ENCODE data around the gene PLA2G5.

PLA2G5 gene

DNA sequence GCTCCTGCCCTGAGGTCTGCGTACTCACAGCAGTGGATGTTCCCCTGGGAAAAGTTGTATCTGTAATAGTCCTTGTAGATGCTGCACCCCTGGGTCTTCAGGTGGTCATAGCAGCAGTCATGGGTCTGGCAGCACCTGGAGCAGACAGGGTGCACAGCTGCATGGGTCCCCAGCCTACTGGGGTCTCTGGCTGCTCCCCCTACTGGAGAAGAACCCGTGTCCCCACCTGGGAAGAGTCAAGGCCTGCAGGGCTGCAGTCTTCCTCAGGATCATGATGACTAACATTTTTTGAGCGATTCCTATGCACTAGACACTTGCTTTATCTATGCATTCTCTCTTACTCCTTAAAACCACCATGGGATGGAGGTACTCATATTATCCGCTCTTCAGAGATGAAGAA lies 45.5 kb downstream of the PLA2G5 start:
- H3K4me3 ChIP-seq (ENCODE audit: low read length), result no peak overlapping the region
- no peaks in the 10 kb centered on the region; the same call in 1 of the 2 replicates for H3K27me3 ChIP-seq (ENCODE audit: control insufficient read depth, low read length)
- H3K9me2 ChIP-seq (replicated peaks; ENCODE audit: control insufficient read depth, low read length), result no peaks in the 10 kb centered on the region
- no peak overlapping the region for H3K27ac ChIP-seq (ENCODE audit: low read depth, low read length)
- no peak overlapping the region for H3K4me2 ChIP-seq (ENCODE audit: low read length)
- H3F3A ChIP-seq (ENCODE audit: control insufficient read depth, insufficient read depth), result no peaks in the 10 kb centered on the region
- no peaks in the 10 kb centered on the region for H3K36me3 ChIP-seq (ENCODE audit: control insufficient read depth, low read length)
- TF ChIP-seq EZH2phosphoT487 (IDR thresholded peaks at IDR 0.05; ENCODE audit: borderline replicate concordance, low read length), result no peak
- TF ChIP-seq, protein P1, sequence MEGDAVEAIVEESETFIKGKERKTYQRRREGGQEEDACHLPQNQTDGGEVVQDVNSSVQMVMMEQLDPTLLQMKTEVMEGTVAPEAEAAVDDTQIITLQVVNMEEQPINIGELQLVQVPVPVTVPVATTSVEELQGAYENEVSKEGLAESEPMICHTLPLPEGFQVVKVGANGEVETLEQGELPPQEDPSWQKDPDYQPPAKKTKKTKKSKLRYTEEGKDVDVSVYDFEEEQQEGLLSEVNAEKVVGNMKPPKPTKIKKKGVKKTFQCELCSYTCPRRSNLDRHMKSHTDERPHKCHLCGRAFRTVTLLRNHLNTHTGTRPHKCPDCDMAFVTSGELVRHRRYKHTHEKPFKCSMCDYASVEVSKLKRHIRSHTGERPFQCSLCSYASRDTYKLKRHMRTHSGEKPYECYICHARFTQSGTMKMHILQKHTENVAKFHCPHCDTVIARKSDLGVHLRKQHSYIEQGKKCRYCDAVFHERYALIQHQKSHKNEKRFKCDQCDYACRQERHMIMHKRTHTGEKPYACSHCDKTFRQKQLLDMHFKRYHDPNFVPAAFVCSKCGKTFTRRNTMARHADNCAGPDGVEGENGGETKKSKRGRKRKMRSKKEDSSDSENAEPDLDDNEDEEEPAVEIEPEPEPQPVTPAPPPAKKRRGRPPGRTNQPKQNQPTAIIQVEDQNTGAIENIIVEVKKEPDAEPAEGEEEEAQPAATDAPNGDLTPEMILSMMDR (IDR thresholded peaks at IDR 0.05; ENCODE audit: low read depth, low read length, poor library complexity, severe bottlenecking), result peak; percentile 44
- H3K4me1 ChIP-seq (ENCODE audit: control insufficient read depth, low read length), result peaks cover 8% of the 10 kb centered on the region
- no peaks in the 10 kb centered on the region for H4K20me1 ChIP-seq (ENCODE audit: control insufficient read depth, insufficient read depth, low read depth, low read length)
- H3K9me3 ChIP-seq (ENCODE audit: control insufficient read depth, insufficient read depth, low read length), result no peaks in the 10 kb centered on the region
- H3K79me2 ChIP-seq (ENCODE audit: control insufficient read depth, low read length), result no peaks in the 10 kb centered on the region

DNA sequence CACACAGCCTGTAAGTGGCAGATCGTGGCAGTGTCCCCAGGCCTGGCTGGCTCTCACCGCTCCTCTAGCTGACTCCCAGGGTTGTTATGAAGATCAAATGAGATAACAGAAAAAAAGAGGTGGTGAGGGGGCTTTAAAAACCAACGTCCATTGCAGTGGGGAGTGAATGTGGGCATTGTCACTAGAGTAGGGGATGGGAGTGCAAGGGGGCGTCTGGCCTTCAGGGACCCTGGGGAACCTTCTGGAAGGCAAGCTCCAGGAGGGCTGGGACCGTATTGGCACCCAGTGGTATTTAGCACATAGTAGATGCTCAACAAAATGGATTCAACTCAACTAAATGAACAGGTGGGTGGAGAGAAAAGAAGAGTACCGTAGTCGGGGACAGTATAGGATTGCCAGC lies 45.9 kb downstream of the PLA2G5 start:
- Histone ChIP-seq H3K27ac (ENCODE audit: low read depth, low read length) (no peak overlapping the region), H3K79me2 (ENCODE audit: control insufficient read depth, low read length) (no peaks in the 10 kb centered on the region), H3K9me2 (replicated peaks; ENCODE audit: control insufficient read depth, low read length) (no peaks in the 10 kb centered on the region), H3K4me3 (ENCODE audit: low read length) (no peak overlapping the region), H3K27me3 (ENCODE audit: control insufficient read depth, low read length) (peaks cover under 1% of the 10 kb centered on the region; the same call in 1 of the 2 replicates), H3K4me2 (ENCODE audit: low read length) (no peak overlapping the region), H3F3A (ENCODE audit: control insufficient read depth, insufficient read depth) (no peaks in the 10 kb centered on the region), H4K20me1 (ENCODE audit: control insufficient read depth, insufficient read depth, low read depth, low read length) (no peaks in the 10 kb centered on the region), H3K9me3 (ENCODE audit: control insufficient read depth, insufficient read depth, low read length) (no peaks in the 10 kb centered on the region), H3K36me3 (ENCODE audit: control insufficient read depth, low read length) (no peaks in the 10 kb centered on the region), H3K4me1 (ENCODE audit: control insufficient read depth, low read length) (peaks cover 8% of the 10 kb centered on the region)
- TF ChIP-seq EZH2phosphoT487 (IDR thresholded peaks at IDR 0.05; ENCODE audit: borderline replicate concordance, low read length), result no peak
- TF ChIP-seq, protein P1 (IDR thresholded peaks at IDR 0.05; ENCODE audit: low read depth, low read length, poor library complexity, severe bottlenecking), result no peak

DNA sequence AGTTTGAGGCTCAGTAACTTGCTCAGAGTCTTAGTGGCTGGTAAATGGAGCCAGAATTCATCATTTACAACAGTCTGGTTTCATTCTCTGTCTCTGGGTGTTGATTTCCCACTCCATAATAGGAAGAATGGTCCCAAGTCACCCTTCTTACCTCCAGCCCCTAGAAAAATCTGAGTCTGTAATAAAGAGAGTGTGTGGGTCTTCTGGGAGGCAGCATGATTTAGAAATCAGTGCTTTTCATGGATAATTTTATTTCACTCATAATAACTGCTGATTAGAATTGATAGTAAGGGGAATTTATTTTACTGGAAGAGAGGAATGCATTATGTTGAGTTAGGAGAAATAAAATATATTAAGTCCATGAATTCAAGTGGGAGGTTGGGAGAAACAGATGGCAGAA lies 47.2 kb downstream of the PLA2G5 start:
- Histone ChIP-seq H3K79me2 (ENCODE audit: control insufficient read depth, low read length) (no peaks in the 10 kb centered on the region), H3K9me2 (replicated peaks; ENCODE audit: control insufficient read depth, low read length) (no peaks in the 10 kb centered on the region)

More for the DNA sequence above, 47.2 kb downstream of the PLA2G5 start:
- no peak overlapping the region for H3K4me3 ChIP-seq (ENCODE audit: low read length)
- H3K36me3 ChIP-seq (ENCODE audit: control insufficient read depth, low read length), result no peaks in the 10 kb centered on the region
- H4K20me1 ChIP-seq (ENCODE audit: control insufficient read depth, insufficient read depth, low read depth, low read length), result no peaks in the 10 kb centered on the region
- H3K27ac ChIP-seq (ENCODE audit: low read depth, low read length), result no peak overlapping the region
- no peaks in the 10 kb centered on the region for H3F3A ChIP-seq (ENCODE audit: control insufficient read depth, insufficient read depth)
- TF ChIP-seq EZH2phosphoT487 (IDR thresholded peaks at IDR 0.05; ENCODE audit: borderline replicate concordance, low read length), result no peak
- TF ChIP-seq, protein P1 (IDR thresholded peaks at IDR 0.05; ENCODE audit: low read depth, low read length, poor library complexity, severe bottlenecking), result no peak
- peaks cover 8% of the 10 kb centered on the region for H3K4me1 ChIP-seq (ENCODE audit: control insufficient read depth, low read length)
- H3K27me3 ChIP-seq (ENCODE audit: control insufficient read depth, low read length), result peaks cover 10% of the 10 kb centered on the region; the same call in 1 of the 2 replicates
- H3K9me3 ChIP-seq (ENCODE audit: control insufficient read depth, insufficient read depth, low read length), result no peaks in the 10 kb centered on the region
- no peak overlapping the region for H3K4me2 ChIP-seq (ENCODE audit: low read length)
